NCI-H345 treated with DMSO at 0.1 percent for 48 hours (cell line): ENCODE data around the gene PRKD2.

ENCODE experiments used
- DNase-seq: peaks from one replicate; lab custom pipeline; 2025; ENCODE audit not compliant: unreplicated experiment; lab: John Stamatoyannopoulos, UW

Gene PRKD2

DNA sequence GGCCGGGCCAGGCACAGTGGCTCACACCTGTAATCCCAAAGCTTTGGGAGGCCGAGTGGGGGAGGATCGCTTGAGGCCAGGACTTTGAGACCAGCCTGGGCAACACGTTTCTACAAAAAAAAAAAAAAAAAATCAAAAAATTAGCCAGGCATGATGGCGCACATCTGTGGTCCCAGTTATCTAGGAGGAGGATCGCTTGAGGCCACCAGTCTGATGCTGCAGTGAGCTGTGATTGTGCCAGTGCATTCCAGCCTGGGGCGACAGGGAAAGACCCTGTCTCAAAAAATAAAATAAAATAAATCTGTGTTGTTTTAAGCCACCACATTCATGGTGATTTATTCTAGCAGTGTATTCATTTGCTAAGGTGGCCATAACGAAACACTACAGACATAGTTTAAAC lies 51.8 kb downstream of the PRKD2 start:
- DNase-seq: no peak

- peak; percentile 84 for DNase-seq
Observed at GRCh38 chr19:46661735-46662592, 55.0 kb downstream of the PRKD2 start.

DNA sequence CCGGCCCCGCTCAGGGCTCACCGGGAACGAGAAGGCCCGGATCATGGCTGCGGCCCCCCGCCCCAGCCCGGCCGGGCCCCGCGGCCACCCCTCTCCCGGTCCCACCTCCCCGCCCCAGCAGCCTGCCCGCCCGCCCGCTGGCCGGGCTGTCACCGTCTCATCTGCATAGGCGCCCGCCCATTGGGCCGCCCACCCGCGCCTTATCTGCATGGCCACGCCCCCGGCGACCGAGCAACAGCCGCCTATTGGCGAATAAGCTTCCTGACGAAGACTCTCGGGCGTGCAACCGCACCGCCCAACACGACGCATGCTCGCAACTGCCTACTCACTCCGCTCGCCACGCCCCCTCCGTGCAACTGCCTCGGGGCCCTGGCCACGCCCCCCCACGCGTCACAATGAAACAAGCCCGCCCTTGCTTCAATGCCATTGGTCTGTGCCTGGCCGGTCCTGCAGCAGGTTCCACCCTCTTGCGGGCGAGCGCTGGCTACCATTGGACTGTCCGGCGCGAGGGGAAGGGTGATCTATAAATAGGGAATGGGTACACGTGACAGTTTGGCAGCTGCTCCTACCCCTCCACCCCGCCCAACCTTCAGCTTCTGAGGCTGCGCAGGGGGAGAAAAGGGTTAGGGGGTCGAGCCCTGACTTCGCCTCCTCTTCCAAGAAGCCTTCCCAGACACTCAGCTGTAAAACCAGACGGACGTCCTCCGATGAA lies 55.7 kb downstream of the PRKD2 start, which contains the start of gene DACT3:
DACT3 (minus strand) TSS at position 163 of the 712 bp plus-strand sequence; CDS start at position 45, 118 bp downstream.
- DNase-seq: peak; percentile 94

- DNase-seq: no peak
Observed at GRCh38 chr19:46660551-46661019, 56.3 kb downstream of the PRKD2 start.

GRCh38 chr19:46660008-46660517 lies 56.9 kb downstream of the PRKD2 start:
- no peak for DNase-seq

- DNase-seq: no peak
Observed at GRCh38 chr19:46659151-46660007, 57.5 kb downstream of the PRKD2 start.

- DNase-seq: no peak
Observed at GRCh38 chr19:46656541-46656940, 60.4 kb downstream of the PRKD2 start.

DNA sequence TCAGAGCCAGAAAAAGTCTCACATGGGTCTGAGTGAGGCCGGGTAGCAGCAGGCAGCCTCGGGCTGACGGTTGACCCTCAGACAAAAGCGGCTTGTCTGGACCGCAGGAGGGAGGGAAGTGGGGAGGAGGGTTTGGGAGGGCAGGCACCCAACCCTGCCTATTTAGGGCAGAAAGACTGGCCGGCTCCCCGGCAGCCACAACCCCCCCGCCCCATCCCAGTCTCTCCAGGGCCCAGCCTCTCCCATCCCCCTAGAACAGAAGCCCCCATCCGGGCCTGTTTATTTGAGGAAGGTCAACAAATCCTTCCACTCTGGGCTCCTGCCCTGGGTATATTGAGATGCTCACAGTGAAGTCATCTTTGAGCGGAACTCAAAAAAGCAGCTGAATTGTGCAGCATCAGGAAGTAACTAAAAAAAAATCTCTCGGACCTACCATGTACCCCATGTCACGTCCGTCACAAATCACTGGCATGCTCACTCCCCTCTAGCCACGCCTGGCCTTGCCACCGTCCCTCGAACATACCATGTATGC lies 62.2 kb downstream of the PRKD2 start:
- no peak for DNase-seq

DNA sequence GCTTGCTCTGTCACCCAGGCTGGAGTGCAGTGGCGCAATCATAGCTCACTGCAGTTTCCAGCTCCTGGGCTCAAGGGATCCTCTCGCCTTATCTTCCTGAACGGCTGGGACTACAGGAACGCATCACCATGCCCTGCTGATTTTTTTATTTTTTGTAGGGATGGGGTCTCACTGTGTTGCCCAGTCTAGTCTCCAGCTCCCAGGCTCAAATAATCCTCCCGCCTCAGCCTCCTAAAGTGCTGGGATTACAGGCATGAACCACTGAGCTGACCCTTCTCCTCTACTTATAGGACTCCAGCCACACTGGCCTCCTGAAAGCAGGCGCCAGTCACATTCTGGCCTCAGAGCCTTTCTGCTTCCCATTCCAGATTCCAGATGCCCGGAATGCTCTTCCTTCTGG lies 66.5 kb downstream of the PRKD2 start:
- DNase-seq: no peak

DNA sequence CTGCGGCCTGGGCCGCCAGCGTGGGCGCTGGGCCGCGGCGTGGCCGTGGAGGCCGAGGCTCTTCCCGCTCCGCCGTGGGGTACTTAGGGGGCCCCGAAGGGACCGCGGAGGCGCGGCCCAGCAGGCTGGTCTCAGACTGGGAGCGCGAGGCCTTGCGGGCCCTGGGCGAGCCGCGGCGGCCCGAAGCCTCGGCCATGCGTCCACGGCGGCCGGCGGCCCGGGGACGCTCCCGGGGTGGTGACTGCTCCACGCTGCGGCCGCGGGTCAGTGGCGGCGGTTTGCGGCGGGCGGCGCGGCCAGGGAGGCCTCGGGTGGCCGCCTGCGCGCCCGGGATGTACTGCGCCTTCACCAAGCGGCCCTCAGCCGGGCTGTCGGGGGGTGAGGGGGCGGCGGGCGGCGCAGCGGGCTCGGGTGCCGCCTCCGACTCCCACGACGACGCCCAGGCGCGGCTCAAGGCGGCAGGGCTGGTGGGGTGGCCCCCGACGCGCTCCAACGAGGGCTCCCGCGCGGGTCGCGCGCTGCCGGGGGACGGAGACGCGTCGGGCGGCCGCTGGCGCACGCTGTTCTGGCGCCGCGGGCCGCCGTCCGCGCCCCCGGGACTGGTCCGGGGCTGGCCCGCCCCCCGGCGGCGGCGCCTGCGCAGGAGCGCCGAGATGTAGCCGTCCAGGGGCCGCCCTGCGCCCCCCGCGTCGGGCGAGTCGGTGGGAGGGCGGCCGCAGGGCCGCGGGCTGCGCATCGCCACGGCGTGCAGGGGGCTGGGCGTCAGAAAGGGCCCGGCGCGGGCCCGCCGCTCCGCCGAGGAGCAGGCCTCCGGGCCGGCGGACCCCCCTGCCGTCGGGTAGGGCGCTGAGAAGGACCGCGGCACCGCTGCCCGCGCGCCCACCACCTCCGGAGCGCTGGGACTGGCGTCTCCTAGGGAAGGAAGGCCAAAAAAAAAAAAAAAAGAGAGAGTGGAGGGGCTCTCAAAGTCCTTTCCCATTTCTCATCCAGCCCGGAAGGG lies 67.7 kb downstream of the PRKD2 start:
- DNase-seq: no peak

DNA sequence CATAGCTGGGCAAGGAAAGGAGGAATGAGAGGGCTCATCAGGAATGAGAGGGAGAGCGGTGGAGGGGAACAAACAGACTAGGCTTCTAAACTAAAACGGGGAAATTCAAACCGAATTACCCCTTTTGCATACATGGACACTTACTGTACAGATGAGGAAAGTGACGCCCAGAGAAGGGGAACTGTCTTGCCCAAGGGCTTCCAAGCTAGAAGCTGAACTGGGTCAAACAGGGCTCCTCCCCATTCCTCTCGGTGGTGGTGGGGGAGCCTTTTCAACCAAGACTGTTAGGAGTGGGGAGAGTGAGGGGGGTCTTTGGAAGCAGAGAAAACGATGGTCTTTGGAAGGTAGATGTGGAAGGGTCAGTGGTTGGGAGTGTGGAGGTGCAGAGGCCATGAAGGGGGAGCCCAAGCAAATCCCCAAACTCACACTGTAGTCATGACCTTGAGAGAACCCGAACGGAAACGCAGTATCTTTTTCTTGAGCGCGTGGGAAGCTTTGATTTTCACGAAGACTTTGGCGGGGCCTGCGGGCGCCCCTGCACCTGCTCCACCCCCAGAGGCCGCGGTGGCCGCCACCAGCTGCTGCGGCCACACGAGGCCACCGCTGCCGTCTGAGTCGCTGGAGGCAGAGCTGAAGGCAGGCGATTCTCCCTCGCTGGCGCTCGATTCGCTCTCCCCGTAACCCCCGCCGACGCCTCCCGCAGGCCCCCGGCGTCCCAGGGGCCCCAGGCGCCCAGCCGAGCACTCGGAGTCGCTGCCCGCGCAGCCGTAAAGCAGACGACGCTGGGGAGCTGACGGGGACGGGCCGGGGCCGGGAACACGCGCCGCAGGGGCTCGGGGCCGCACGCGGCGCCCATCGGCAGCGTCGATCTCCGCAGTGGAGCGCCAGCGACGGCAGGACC lies 68.6 kb downstream of the PRKD2 start:
- DNase-seq: no peak

DNA sequence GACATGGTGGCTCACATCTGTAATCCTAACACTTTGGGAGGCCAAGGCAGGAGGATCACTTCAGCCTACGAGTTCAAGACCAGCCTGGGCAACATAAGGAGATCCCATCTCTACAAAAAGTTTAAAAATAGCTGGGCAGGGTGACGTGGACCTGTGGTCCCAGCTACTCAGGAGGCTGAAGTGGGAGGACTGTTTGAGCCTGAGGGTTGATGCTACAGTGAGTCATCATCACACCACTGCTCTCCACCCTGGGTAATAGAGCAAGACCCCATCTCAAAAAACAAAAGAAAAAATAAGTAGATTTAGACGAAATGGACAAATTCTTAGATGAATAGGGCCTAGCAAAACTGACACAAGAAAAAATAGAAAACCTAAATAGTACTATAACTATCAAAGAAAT lies 70.5 kb downstream of the PRKD2 start:
- DNase-seq: no peak

DNA sequence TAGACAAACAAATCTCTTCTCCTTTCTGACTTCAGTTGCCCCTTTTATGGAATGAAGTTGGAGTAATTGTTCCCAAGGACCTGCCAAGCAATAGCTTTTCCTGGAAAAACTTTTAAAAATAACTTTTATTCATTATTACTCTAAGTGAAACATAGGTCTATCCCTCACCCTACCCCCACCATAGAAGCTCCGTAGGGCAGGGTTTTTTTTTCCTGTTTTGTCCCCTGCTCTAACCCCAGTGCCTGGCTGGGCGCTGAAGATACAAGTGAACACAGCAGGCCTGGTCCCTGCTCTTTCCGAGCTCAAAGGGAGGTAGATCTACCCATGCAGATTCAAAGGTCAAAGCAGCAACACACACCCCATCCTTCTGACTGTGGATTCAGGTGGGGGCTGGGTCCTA lies 72.2 kb downstream of the PRKD2 start:
- DNase-seq: no peak

- DNase-seq: no peak
Observed at GRCh38 chr19:46640656-46641055, 76.3 kb downstream of the PRKD2 start.

GRCh38 chr19:46639358-46640182 lies 77.3 kb downstream of the PRKD2 start:
- DNase-seq: no peak

DNA sequence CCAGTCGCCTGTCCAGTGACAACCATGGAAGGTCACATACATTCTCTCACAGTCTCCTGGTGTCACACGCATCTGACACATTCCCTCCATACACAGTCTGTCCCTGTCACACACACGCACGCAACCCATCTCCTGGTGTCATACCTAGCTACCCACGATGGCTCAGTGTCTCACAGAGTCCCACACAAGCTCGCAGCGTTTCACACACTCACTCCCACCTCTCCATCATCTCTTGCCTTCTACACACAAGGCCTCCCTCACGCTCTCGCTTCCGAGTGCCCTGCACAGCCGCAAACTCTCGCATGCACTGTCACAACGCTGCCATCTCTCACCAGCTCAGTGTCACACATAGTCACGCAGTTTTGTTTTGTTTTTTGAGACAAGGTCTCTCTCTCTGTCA lies 79.7 kb downstream of the PRKD2 start:
- DNase-seq: no peak

- no peak for DNase-seq
Observed at GRCh38 chr19:46635920-46636761, 80.8 kb downstream of the PRKD2 start, which contains the start of gene GNG8. Gene GNG8 (minus strand): TSS chr19:46636202. CDS start chr19:46634682, 1,520 bp downstream.
